CD4-positive, alpha-beta T cell (primary cell): ENCODE measurements around the gene COL11A1. TPM values are rescaled to one million over a fixed set of nuclear protein-coding genes. Genes with fewer than 3 reads are reported as not detected.
"Not testable (repeated sequence)": the region's sequence is repeated elsewhere in the genome, so short reads cannot be mapped to it uniquely, and the experiment has no call there.

Experiments used
- ATAC-seq: fragments of 200-7000 bp; cut with Tn5 transposase; one replicate; pipeline ENCODE4 v1.10.0; 2022; ENCODE audit warnings: mild to moderate bottlenecking; ENCODE audit not compliant: poor library complexity
- CTCF ChIA-PET: fragments of 350-600 bp; sonication (Branson Sonifier 250); formaldehyde crosslinking; loops from one replicate; lab custom pipeline; 2021; ENCODE audit warnings: antibody characterized with exemption, inconsistent platforms; lab: Charles Lee
- POLR2A ChIA-PET: fragments of 350-600 bp; sonication (Branson Sonifier 250); formaldehyde crosslinking; loops from one replicate; lab custom pipeline; 2021; ENCODE audit warnings: antibody characterized with exemption, inconsistent platforms; lab: Charles Lee
- DNase-seq, 14 experiments: peaks; one replicate each; pipeline ENCODE4 v3.0.0-alpha.2; 2013 to 2020; ENCODE audit warnings: mixed read lengths in 2 of 14
- H3K27ac ChIP-seq, 2 donors: one replicate each; pipeline versions ENCODE4 v1.5.1 to v1.7.0; 2013; ENCODE audit warnings: low read length in 2 of 2, low read depth in 1 of 2, mild to moderate bottlenecking in 1 of 2
- H3K27me3 ChIP-seq, 2 experiments: 1 replicate in 1 of 2; 2 replicates in 1 of 2; pipeline versions ENCODE4 v1.6.1 to v1.7.0; 2013; ENCODE audit warnings: low read length in 2 of 2, control low read depth in 1 of 2, mild to moderate bottlenecking in 1 of 2, moderate library complexity in 1 of 2; ENCODE audit not compliant: insufficient read depth in 2 of 2, control insufficient read depth in 1 of 2
- H3K36me3 ChIP-seq: one replicate; pipeline ENCODE4 v1.6.1; 2013; ENCODE audit warnings: low read length, control low read depth; ENCODE audit not compliant: insufficient read depth
- H3K4me1 ChIP-seq: one replicate; pipeline ENCODE4 v1.6.1; 2013; ENCODE audit warnings: low read length, control low read depth; ENCODE audit not compliant: insufficient read depth
- H3K4me3 ChIP-seq: one replicate; pipeline ENCODE4 v1.5.1; 2013; ENCODE audit warnings: mild to moderate bottlenecking, low read length, moderate library complexity
- H3K9me3 ChIP-seq, 2 experiments: 1 replicate in 1 of 2; 2 replicates in 1 of 2; pipeline versions ENCODE4 v1.6.1 to v1.7.0; 2013; ENCODE audit warnings: low read length in 2 of 2, mild to moderate bottlenecking in 2 of 2, control low read depth in 1 of 2, moderate library complexity in 1 of 2; ENCODE audit not compliant: control insufficient read depth in 1 of 2, insufficient read depth in 1 of 2
- H3K27ac Mint-ChIP-seq: one replicate; pipeline ENCODE4 v1.8.0; 2020; ENCODE audit warnings: mixed read lengths
- H3K27me3 Mint-ChIP-seq: one replicate; pipeline ENCODE4 v1.8.0; 2021; ENCODE audit warnings: mixed read lengths
- H3K36me3 Mint-ChIP-seq: one replicate; pipeline ENCODE4 v1.8.0; 2021; ENCODE audit warnings: low read depth, mixed read lengths
- H3K4me1 Mint-ChIP-seq: one replicate; pipeline ENCODE4 v1.8.0; 2021; ENCODE audit warnings: low read depth, mixed read lengths
- H3K4me3 Mint-ChIP-seq: one replicate; pipeline ENCODE4 v1.8.0; 2020; ENCODE audit warnings: mild to moderate bottlenecking, mixed read lengths
- H3K9me3 Mint-ChIP-seq: one replicate; pipeline ENCODE4 v1.8.0; 2020; ENCODE audit warnings: mixed read lengths
- intact Hi-C, 2 experiments: fragments of 100-400 bp; cut with DNase I in 1 of 2; cut with micrococcal nuclease in 1 of 2; formaldehyde crosslinking; loops; one replicate each; pipeline versions ENCODE4 v1.15.1 to v1.9.0; 2023 to 2025; cut with DNase I, micrococcal nuclease
- total RNA-seq, 174 experiments: library from RNA in 2 of 174; stranded (reverse) in 2 of 174; gene quantifications; one replicate each; pipeline ENCODE4 v1.2.3 and lab custom pipeline; 2021 to 2026
- TF ChIP-seq, protein P1 (sequence below): fragments of 200-600 bp; IDR thresholded peaks from one replicate; pipeline ENCODE4 v1.8.0; 2022; ENCODE audit warnings: antibody characterized with exemption, mild to moderate bottlenecking

The COL11A1 gene
- total RNA-seq, 2 experiments from 2014 or later = not detected

DNA sequence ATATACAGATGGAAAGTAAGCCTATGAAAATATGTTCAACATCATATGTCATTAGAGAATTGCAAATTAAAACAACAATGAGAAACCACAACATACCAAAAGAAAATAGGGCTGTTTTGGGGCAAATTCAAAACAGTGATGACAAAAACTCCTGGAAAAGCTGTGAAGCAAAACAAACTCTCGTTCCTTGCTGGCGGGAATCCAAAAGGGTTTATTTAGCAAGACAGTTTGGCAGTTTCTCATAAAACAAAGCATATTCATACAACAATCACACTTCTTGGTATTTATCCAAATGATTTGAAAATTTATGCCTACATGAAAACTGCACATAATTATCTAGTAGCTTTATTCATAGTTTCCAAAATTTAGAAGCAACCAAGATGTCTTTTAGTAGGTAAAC is 44.4 kb downstream of the COL11A1 start:
- Mint-ChIP-seq H3K36me3 (no peaks in the 10 kb centered on the region), H3K27ac (no peak overlapping the region), H3K9me3 (no peaks in the 10 kb centered on the region), H3K27me3 (no peaks in the 10 kb centered on the region), H3K4me3 (no peak overlapping the region), H3K4me1 (no peaks in the 10 kb centered on the region)
- Histone ChIP-seq H3K4me1 (no peaks in the 10 kb centered on the region), H3K9me3 (peaks cover 0 to 4% of the 10 kb centered on the region in 2 experiments), H3K27ac (no peak overlapping the region), H3K27me3 (no peaks in the 10 kb centered on the region), H3K36me3 (no peaks in the 10 kb centered on the region), H3K4me3 (no peak overlapping the region)
- TF ChIP-seq, protein P1, sequence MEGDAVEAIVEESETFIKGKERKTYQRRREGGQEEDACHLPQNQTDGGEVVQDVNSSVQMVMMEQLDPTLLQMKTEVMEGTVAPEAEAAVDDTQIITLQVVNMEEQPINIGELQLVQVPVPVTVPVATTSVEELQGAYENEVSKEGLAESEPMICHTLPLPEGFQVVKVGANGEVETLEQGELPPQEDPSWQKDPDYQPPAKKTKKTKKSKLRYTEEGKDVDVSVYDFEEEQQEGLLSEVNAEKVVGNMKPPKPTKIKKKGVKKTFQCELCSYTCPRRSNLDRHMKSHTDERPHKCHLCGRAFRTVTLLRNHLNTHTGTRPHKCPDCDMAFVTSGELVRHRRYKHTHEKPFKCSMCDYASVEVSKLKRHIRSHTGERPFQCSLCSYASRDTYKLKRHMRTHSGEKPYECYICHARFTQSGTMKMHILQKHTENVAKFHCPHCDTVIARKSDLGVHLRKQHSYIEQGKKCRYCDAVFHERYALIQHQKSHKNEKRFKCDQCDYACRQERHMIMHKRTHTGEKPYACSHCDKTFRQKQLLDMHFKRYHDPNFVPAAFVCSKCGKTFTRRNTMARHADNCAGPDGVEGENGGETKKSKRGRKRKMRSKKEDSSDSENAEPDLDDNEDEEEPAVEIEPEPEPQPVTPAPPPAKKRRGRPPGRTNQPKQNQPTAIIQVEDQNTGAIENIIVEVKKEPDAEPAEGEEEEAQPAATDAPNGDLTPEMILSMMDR = no peak
- no peak for DNase-seq
- intact Hi-C loops = no loop called here
- ATAC-seq = no peak
- ChIA-PET CTCF (no interaction called here), POLR2A (no interaction called here)

- no peaks in the 10 kb centered on the region for H3K4me1 Mint-ChIP-seq
- Histone ChIP-seq H3K9me3 (no peaks in the 10 kb centered on the region), H3K27ac (no peak overlapping the region), H3K4me3 (no peak overlapping the region), H3K36me3 (no peaks in the 10 kb centered on the region), H3K27me3 (no peaks in the 10 kb centered on the region), H3K4me1 (no peaks in the 10 kb centered on the region)
- CTCF ChIA-PET = no interaction called here
- H3K4me3 Mint-ChIP-seq = no peak overlapping the region
- POLR2A ChIA-PET = no interaction called here
- no peaks in the 10 kb centered on the region for H3K9me3 Mint-ChIP-seq
- intact Hi-C loops = no loop called here
- H3K27ac Mint-ChIP-seq = no peak overlapping the region
- ATAC-seq (no peak), DNase-seq (no peak)
- no peaks in the 10 kb centered on the region for H3K27me3 Mint-ChIP-seq
- no peaks in the 10 kb centered on the region for H3K36me3 Mint-ChIP-seq
- TF ChIP-seq, protein P1 = no peak
These were observed 49.9 kb downstream of the COL11A1 start for GRCh38 chr1:103058391-103058790.

- intact Hi-C loops = no loop called here
- H3K36me3 Mint-ChIP-seq = no peaks in the 10 kb centered on the region
- ChIA-PET POLR2A (no interaction called here), CTCF (no interaction called here)
- peaks cover 3% of the 10 kb centered on the region for H3K9me3 Mint-ChIP-seq
- Histone ChIP-seq H3K9me3 (no peaks in the 10 kb centered on the region), H3K4me1 (no peaks in the 10 kb centered on the region), H3K27ac (no peak overlapping the region), H3K27me3 (no peaks in the 10 kb centered on the region), H3K36me3 (no peaks in the 10 kb centered on the region), H3K4me3 (no peak overlapping the region)
- DNase-seq (no peak), ATAC-seq (no peak)
- H3K4me1 Mint-ChIP-seq = no peaks in the 10 kb centered on the region
- H3K4me3 Mint-ChIP-seq = no peak overlapping the region
- no peak overlapping the region for H3K27ac Mint-ChIP-seq
- no peaks in the 10 kb centered on the region for H3K27me3 Mint-ChIP-seq
- TF ChIP-seq, protein P1 = no peak
These were observed 51.9 kb downstream of the COL11A1 start for GRCh38 chr1:103056423-103056822.

DNA sequence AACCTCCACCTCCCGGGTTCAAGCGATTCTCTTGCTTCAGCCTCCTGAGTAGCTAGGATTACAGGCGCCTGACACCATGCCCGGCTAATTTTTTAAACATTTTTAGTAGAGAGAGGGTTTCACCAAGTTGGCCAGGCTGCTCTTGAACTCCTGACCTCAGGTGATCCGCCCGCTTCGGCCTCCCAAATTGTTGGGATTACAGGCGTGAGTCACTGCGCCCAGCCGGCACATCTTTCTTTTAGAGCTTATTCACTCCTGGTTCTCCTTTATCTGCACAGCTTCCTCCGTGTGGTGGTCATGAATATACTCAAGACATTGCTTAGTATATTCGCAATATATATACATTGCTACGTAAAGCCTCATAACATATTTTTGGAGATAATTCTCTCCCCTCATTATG is 80.2 kb downstream of the COL11A1 start:
- H3K27me3 ChIP-seq, H3K4me3 Mint-ChIP-seq, H3K4me1 Mint-ChIP-seq, H3K4me1 ChIP-seq, H3K9me3 ChIP-seq, H3K36me3 Mint-ChIP-seq, DNase-seq, ATAC-seq, POLR2A ChIA-PET, H3K27ac ChIP-seq, H3K27ac Mint-ChIP-seq, H3K27me3 Mint-ChIP-seq, intact Hi-C loops, H3K36me3 ChIP-seq, CTCF ChIA-PET, H3K9me3 Mint-ChIP-seq, H3K4me3 ChIP-seq: not testable (repeated sequence)
